Measurements from ENCODE around the gene ZDHHC6. TPM values are rescaled to one million over a fixed set of nuclear protein-coding genes. Genes with fewer than 3 reads are reported as not detected.

ZDHHC6 gene
- polyA plus RNA-seq, 3 donors = 34.0 to 39.2 (median 39.0) TPM

DNA sequence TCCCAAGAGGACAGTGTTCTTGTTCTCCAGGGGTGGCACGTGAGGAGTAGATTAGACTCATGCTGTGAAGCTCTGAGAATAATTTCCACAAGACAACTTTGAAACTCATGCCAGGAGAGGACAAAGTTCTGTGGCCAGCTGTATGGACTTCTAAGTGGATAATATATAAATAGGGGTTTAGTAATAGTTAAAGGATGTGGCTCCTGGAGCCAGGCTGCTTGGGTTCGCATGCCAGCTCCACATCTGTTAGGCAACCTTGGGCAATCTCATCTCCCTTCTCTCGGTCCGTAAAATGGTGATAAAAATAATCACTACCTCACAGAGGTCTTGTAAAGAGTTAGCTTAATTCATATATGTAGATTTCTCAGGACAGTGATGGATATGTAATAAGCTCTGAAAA, 37.0 kb downstream of the ZDHHC6 start:
- Histone ChIP-seq H2AFZ (ENCODE audit: insufficient read depth, low read depth, low read length, poor library complexity, severe bottlenecking) (no peak overlapping the region), H4K20me1 (ENCODE audit: insufficient read depth, low read length) (no peaks in the 10 kb centered on the region), H3K4me2 (replicated peaks; ENCODE audit: extremely low read depth, low read length, poor library complexity, severe bottlenecking) (no peak overlapping the region), H3K79me2 (ENCODE audit: insufficient read depth, low read length) (no peaks in the 10 kb centered on the region), H3K36me3 (replicated peaks in 1 of 2; ENCODE audit: control insufficient read depth in 1 of 2, insufficient read depth in 2 of 2, low read length in 2 of 2) (peaks cover 70 to 97% of the 10 kb centered on the region in 2 donors), H3K9me3 (replicated peaks in 1 of 2; ENCODE audit: control insufficient read depth in 1 of 2, insufficient read depth in 1 of 2, low read length in 2 of 2) (no peaks in the 10 kb centered on the region), H3K4me3 (replicated peaks in 1 of 3; ENCODE audit: low read depth in 2 of 3, low read length in 3 of 3) (no peak overlapping the region), H3K27ac (ENCODE audit: low read depth in 1 of 2, low read length in 2 of 2) (no peak overlapping the region), H3K9ac (ENCODE audit: insufficient read depth, low read length, poor library complexity, severe bottlenecking) (no peak overlapping the region), H3K27me3 (ENCODE audit: control insufficient read depth in 2 of 2, insufficient read depth in 2 of 2, low read length in 2 of 2) (no peaks in the 10 kb centered on the region), H3K4me1 (ENCODE audit: control insufficient read depth in 1 of 2, insufficient read depth in 2 of 2, low read length in 2 of 2) (no peaks in the 10 kb centered on the region)
- Mint-ChIP-seq H3K27ac (no peak overlapping the region), H3K36me3 (peaks cover 81 to 92% of the 10 kb centered on the region in 2 donors), H3K4me1 (no peaks in the 10 kb centered on the region), H3K4me3 (no peak overlapping the region), H3K27me3 (ENCODE audit: low read depth in 3 of 3) (no peaks in the 10 kb centered on the region), H3K9me3 (no peaks in the 10 kb centered on the region)
- TF ChIP-seq, protein P1, sequence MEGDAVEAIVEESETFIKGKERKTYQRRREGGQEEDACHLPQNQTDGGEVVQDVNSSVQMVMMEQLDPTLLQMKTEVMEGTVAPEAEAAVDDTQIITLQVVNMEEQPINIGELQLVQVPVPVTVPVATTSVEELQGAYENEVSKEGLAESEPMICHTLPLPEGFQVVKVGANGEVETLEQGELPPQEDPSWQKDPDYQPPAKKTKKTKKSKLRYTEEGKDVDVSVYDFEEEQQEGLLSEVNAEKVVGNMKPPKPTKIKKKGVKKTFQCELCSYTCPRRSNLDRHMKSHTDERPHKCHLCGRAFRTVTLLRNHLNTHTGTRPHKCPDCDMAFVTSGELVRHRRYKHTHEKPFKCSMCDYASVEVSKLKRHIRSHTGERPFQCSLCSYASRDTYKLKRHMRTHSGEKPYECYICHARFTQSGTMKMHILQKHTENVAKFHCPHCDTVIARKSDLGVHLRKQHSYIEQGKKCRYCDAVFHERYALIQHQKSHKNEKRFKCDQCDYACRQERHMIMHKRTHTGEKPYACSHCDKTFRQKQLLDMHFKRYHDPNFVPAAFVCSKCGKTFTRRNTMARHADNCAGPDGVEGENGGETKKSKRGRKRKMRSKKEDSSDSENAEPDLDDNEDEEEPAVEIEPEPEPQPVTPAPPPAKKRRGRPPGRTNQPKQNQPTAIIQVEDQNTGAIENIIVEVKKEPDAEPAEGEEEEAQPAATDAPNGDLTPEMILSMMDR (IDR thresholded peaks at IDR 0.05) = no peak
- 60% methylated on average over 1 of the region's 4 CpGs for WGBS (ENCODE audit: insufficient coverage)
- no peak for DNase-seq
- intact Hi-C loops (cut with micrococcal nuclease) = no loop called here

DNA sequence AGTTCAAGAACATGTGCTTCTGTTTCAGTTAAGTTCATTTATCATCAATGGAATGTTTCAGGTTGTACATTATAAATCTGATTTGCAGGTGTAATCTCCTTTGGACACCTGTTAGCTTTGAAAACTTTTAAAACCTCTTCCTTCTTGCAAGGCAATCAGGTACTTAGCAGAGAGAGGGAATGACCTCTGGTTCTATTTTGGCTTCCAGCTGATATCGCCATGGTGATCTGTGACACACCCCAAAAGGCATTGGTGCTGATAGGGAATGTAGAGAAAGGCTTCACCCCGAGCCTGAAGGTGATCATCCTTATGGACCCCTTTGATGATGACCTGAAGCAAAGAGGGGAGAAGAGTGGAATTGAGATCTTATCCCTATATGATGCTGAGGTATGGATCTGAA, 37.4 kb downstream of the ZDHHC6 start:
- intact Hi-C loops (cut with micrococcal nuclease) = no loop called here
- H3K36me3 ChIP-seq (replicated peaks in 1 of 2; ENCODE audit: control insufficient read depth in 1 of 2, insufficient read depth in 2 of 2, low read length in 2 of 2) = peaks cover 71 to 97% of the 10 kb centered on the region in 2 donors
- no peaks in the 10 kb centered on the region for H4K20me1 ChIP-seq (ENCODE audit: insufficient read depth, low read length)

More for the DNA sequence above, 37.4 kb downstream of the ZDHHC6 start:
- no peak overlapping the region for H3K27ac ChIP-seq (ENCODE audit: low read depth in 1 of 2, low read length in 2 of 2)
- TF ChIP-seq, protein P1 (IDR thresholded peaks at IDR 0.05) = no peak
- H2AFZ ChIP-seq (ENCODE audit: insufficient read depth, low read depth, low read length, poor library complexity, severe bottlenecking) = no peak overlapping the region
- H3K27me3 Mint-ChIP-seq (ENCODE audit: low read depth in 3 of 3) = no peaks in the 10 kb centered on the region
- no peaks in the 10 kb centered on the region for H3K9me3 ChIP-seq (replicated peaks in 1 of 2; ENCODE audit: control insufficient read depth in 1 of 2, insufficient read depth in 1 of 2, low read length in 2 of 2)
- WGBS (ENCODE audit: insufficient coverage) = 93% methylated on average over 2 of the region's 2 CpGs
- no peak for DNase-seq
- no peak overlapping the region for H3K4me2 ChIP-seq (replicated peaks; ENCODE audit: extremely low read depth, low read length, poor library complexity, severe bottlenecking)
- no peaks in the 10 kb centered on the region for H3K79me2 ChIP-seq (ENCODE audit: insufficient read depth, low read length)
- no peaks in the 10 kb centered on the region for H3K27me3 ChIP-seq (ENCODE audit: control insufficient read depth in 2 of 2, insufficient read depth in 2 of 2, low read length in 2 of 2)
- H3K4me3 Mint-ChIP-seq = no peak overlapping the region
- H3K27ac Mint-ChIP-seq = no peak overlapping the region
- no peaks in the 10 kb centered on the region for H3K9me3 Mint-ChIP-seq
- no peaks in the 10 kb centered on the region for H3K4me1 ChIP-seq (ENCODE audit: control insufficient read depth in 1 of 2, insufficient read depth in 2 of 2, low read length in 2 of 2)
- H3K9ac ChIP-seq (ENCODE audit: insufficient read depth, low read length, poor library complexity, severe bottlenecking) = no peak overlapping the region
- no peaks in the 10 kb centered on the region for H3K4me1 Mint-ChIP-seq
- H3K36me3 Mint-ChIP-seq = peaks cover 81 to 93% of the 10 kb centered on the region in 2 donors
- no peak overlapping the region for H3K4me3 ChIP-seq (replicated peaks in 1 of 3; ENCODE audit: low read depth in 2 of 3, low read length in 3 of 3)

Data from CD14-positive monocyte (primary cell).